NOMO-1 (cell line): ENCODE measurements around the gene MOBP.
"Not testable (repeated sequence)": the region's sequence is repeated elsewhere in the genome, so short reads cannot be mapped to it uniquely, and the experiment has no call there.

Experiments used
- DNase-seq, 2 experiments: peaks; one replicate each; lab custom pipeline; 2025; ENCODE audit not compliant: unreplicated experiment in 2 of 2; lab: John Stamatoyannopoulos, UW

The MOBP gene

GRCh38 chr3:39467394-39468107, at the start of gene MOBP:
Gene MOBP (plus strand): TSS chr3:39467680. CDS start chr3:39502070, 34,390 bp downstream.
- no peak for DNase-seq

GRCh38 chr3:39418556-39419225, 48.8 kb upstream of the MOBP start:
- DNase-seq: not testable (repeated sequence)

DNA sequence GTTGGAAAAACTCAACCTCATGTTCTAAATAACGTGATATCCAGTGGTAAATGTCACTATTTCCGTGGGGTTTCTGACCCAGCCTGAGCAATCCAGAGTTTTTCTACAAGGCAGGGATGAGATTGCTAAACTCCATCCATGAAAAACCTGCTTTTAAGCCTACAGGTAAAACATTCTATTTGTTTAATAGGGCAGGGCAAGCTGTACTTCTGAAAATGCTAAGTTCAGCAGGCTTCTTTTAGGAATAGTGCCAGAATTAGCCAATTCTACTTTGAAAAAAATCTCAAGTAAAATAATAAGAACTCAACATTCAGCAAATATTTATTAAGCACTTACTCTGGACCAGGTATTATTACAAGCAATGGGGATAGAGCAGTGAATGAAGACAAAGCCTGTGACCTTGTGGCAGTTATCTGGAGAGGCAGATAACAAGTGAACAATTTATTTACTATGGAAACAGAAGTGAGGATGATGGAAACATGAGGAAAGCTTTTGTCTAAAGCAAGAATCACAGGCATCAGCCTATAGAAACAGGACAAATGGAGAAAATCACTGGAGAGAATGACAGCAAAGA, 47.7 kb upstream of the MOBP start:
- no peak for DNase-seq

GRCh38 chr3:39420543-39420942, 46.9 kb upstream of the MOBP start:
- no peak for DNase-seq

- DNase-seq: no peak
These were observed 44.0 kb upstream of the MOBP start for GRCh38 chr3:39423436-39423970.

- DNase-seq: no peak
These were observed 41.2 kb upstream of the MOBP start for GRCh38 chr3:39426312-39426711.

DNA sequence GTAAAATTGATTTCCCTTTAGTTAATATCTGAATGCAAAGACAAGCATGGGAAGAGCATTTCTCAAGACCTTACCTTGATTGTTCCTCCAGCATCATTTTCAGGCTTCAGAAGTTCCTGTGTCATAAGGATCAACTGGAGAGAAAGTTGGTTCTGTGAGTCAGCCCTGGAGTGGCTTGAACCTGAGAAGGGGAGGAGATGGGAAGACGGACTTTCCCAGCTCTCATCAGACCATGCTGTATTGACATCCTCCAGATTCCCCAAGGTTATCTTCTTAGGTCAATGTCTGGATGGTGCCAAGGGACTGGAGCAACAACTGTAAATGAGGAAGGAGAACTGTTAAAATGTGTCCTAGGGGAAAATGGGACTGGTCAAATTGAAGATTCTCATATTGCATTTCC, 40.0 kb upstream of the MOBP start:
- DNase-seq: no peak

DNA sequence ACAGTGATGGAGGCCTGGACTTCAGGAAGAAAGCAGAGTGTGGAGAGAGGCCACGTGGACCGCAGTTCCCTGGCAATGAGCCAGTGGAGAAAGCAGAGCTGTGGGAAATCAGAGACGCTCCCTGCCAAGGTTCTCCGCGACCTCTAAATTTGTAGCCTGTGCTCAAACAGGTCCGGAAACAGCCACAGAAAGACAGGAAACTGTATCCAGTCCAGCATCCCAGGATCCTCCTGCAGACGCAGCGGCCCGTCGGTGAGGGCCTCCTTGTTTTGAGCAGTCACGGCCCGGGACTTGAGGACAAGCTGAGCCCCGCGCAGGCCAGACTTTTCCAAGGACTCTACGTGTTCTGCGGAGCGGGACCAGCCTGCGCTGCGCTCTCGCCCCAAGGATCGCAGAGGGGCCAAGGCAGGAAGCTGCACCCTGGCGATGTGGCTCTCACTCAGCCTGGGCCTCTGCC, 38.7 kb upstream of the MOBP start:
- no peak for DNase-seq

- DNase-seq: no peak
These were observed 38.0 kb upstream of the MOBP start for GRCh38 chr3:39429466-39429865.

DNA sequence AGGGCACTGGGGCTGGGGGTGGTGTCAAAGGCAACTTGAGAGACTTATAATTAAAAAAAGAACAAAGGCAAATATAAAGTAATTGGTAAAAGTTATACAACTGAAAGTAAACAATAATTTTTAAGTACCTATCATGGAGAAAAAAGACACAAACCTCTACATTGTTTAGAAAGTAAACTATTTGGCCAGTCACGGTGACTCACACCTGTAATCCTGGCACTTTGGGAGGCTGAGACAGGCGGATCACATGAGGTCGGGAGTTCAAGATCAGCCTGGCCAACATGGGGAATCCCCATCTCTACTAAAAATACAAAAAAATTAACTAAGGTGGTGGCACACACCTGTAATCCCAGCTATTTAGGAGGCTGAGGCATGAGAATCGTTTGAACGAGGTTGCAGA, 35.1 kb upstream of the MOBP start:
- DNase-seq: no peak

- no peak for DNase-seq
These were observed 33.8 kb upstream of the MOBP start for GRCh38 chr3:39433642-39434041.

DNA sequence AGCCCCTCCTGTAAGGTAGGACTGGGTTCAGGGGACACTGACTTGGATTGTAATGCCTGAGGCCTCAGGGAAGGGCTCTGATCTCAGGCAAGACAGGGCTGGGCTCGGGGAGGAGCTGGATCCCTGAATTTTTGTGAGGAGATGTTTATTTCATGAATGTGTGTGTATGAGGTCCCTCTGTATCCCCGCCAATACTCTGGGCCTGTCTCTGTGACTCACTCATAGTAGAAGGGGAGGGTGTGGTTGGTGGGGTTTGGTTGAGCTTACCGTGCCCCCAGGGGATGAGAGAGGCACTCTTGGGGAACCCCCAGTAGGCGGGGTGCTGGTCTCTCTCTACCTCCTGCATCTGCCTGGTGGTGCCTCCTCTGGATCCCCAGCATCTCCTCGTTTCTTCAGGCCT, 32.9 kb upstream of the MOBP start:
- DNase-seq: no peak

- no peak for DNase-seq
These were observed 32.3 kb upstream of the MOBP start for GRCh38 chr3:39435006-39435748.

GRCh38 chr3:39438880-39439279, 28.6 kb upstream of the MOBP start:
- no peak for DNase-seq

DNA sequence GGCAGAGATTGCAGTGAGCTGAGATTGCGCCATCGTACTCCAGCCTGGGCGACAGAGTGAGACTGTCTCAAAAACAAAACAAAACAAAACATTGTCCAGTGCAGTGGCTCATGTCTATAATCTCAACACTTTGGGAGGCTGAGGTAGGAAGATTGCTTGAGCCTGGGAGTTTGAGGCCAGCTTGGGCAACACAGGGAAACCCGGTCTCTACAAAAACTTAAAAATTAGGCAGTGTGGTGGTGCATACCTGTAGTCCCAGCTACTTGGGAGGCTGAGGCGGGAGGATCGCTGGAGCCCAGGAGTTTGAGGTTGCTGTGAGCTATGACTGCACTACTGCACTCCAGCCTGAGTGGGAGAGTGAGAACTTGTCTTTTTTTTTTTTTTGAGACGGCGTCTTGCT, 27.2 kb upstream of the MOBP start:
- DNase-seq: no peak

GRCh38 chr3:39443530-39443929, 23.9 kb upstream of the MOBP start:
- no peak for DNase-seq

- peak in 1 of 2 experiments; percentile 4 for DNase-seq
These were observed 21.6 kb upstream of the MOBP start for GRCh38 chr3:39445927-39446326.

DNA sequence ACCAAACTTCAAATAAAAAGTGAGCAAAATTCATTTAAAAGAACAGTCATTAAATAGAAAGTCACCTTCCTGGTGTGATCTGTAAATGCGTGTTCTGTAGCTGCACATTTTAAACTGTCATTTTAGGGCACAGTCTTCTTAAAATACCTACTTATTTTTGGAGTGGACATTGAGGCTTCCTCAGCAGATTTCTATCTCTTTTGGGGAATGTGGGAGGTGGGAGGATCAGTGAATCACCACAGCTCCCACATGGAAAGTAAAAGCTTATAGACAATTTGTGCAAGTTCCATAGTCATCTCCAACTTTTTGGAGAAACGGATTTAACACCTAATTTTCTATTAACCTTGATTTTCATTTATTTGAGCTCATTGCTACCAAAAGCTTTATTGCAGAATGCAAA, 21.0 kb upstream of the MOBP start:
- no peak for DNase-seq

DNA sequence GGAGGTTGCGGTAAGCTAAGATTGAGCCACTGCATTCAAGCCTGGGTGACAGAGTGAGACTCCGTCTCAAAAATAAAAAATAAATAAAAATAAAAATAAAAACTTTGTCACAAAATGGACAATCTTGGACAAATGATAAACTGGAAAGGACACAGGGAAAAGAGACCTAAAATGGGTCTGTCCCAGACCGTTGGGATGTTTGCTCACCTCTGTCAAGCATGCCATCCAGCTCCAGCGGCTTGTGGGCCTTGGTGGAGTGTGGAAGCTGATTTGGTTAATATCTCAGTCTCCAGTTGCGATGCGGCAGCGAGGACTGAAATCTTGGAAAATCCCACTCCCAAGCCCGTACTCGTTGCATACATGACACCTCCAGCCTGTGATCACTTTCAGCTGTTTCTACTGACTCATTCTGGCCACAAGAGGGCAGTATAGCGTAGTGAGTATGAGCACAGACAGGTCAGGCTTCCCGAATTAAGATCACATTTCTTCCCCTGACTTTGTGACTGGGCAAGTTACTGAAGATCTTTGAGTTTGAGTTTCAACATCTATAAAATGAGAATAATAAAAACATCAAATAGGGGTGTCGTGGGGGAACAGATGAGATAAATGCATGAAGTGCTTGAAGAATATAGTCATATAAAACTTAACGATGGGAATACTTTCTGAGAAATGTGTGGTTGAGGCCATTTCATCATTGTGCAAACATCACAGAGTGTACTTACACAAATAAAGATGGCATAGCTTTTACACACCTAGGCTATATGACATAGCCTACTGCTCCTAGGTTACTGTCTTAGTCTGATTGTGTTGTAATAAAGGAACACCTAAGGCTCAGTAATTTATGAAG, 19.6 kb upstream of the MOBP start:
- peak; percentile 3 to 45 for DNase-seq
